Liver (tissue), 9 donors: ENCODE data around the gene FIS1. TPM values are rescaled to one million over a fixed set of nuclear protein-coding genes. Genes with fewer than 3 reads are reported as not detected.

Experiments
- DNase-seq: peaks from one replicate; pipeline ENCODE4 v3.0.0-alpha.2; 2017; ENCODE audit warnings: low spot score
- H3K27ac ChIP-seq, 2 donors: one replicate each; pipeline ENCODE4 v1.7.0; 2013; ENCODE audit warnings: inconsistent platforms in 2 of 2, low read length in 2 of 2, control low read depth in 1 of 2, low read depth in 1 of 2, mild to moderate bottlenecking in 1 of 2
- H3K27me3 ChIP-seq, 4 donors: one replicate each; pipeline versions ENCODE4 v1.6.1 to v1.7.0; 2013; ENCODE audit warnings: low read length in 3 of 4, inconsistent platforms in 1 of 4, mild to moderate bottlenecking in 1 of 4, moderate library complexity in 1 of 4; ENCODE audit not compliant: control insufficient read depth in 4 of 4, insufficient read depth in 4 of 4
- H3K36me3 ChIP-seq, 4 donors: one replicate each; pipeline versions ENCODE4 v1.6.1 to v1.7.0; 2013; ENCODE audit warnings: low read length in 3 of 4, mild to moderate bottlenecking in 3 of 4, low read depth in 1 of 4, moderate library complexity in 1 of 4; ENCODE audit not compliant: control insufficient read depth in 4 of 4, insufficient read depth in 3 of 4
- H3K4me1 ChIP-seq, 4 donors: one replicate each; pipeline versions ENCODE4 v1.6.1 to v1.7.0; 2013; ENCODE audit warnings: low read length in 3 of 4, mild to moderate bottlenecking in 3 of 4, moderate library complexity in 1 of 4; ENCODE audit not compliant: control insufficient read depth in 4 of 4, insufficient read depth in 4 of 4
- H3K4me3 ChIP-seq, 3 donors: one replicate each; pipeline versions ENCODE4 v1.6.1 to v1.7.0; 2013; ENCODE audit warnings: low read length in 3 of 3, control low read depth in 1 of 3, low read depth in 1 of 3, mild to moderate bottlenecking in 1 of 3
- H3K9ac ChIP-seq, 2 donors: one replicate each; pipeline ENCODE4 v1.7.0; 2013; ENCODE audit warnings: low read length in 2 of 2, mild to moderate bottlenecking in 2 of 2, moderate library complexity in 2 of 2, control low read depth in 1 of 2, low read depth in 1 of 2
- H3K9me3 ChIP-seq, 4 donors: one replicate each; pipeline versions ENCODE4 v1.6.1 to v1.7.0; 2013; ENCODE audit warnings: low read length in 3 of 4; ENCODE audit not compliant: control insufficient read depth in 4 of 4
- EGR1 ChIP-seq, 2 donors: IDR thresholded peaks; 2 replicates each; pipeline ENCODE4 v1.6.1; 2016 to 2018; ENCODE audit warnings: antibody characterized with exemption in 2 of 2, low read depth in 2 of 2
- FOXA1 ChIP-seq: IDR thresholded peaks from 2 replicates; pipeline ENCODE4 v1.6.1; 2016; ENCODE audit warnings: antibody characterized with exemption
- FOXA2 ChIP-seq: IDR thresholded peaks from 2 replicates; pipeline ENCODE4 v1.6.1; 2016; ENCODE audit warnings: antibody characterized with exemption
- GABPA ChIP-seq, 2 donors: IDR thresholded peaks in 1 of 2; conservative IDR thresholded peaks in 1 of 2; 2 replicates each; pipeline ENCODE4 v1.6.1; 2016; ENCODE audit warnings: antibody characterized with exemption in 2 of 2, mild to moderate bottlenecking in 1 of 2, moderate library complexity in 1 of 2
- HNF4A ChIP-seq, 2 donors: conservative IDR thresholded peaks; 2 replicates each; pipeline ENCODE4 v1.6.1; 2016; ENCODE audit warnings: antibody characterized with exemption in 2 of 2, mild to moderate bottlenecking in 2 of 2
- HNF4G ChIP-seq: IDR thresholded peaks from 2 replicates; pipeline ENCODE4 v1.6.1; 2016; ENCODE audit warnings: antibody characterized with exemption
- JUND ChIP-seq, 2 donors: IDR thresholded peaks; 2 replicates each; pipeline ENCODE4 v1.6.1; 2016; ENCODE audit warnings: antibody characterized with exemption in 2 of 2
- NR2F2 ChIP-seq: IDR thresholded peaks from 2 replicates; pipeline ENCODE4 v1.6.1; 2016; ENCODE audit warnings: antibody characterized with exemption
- RAD21 ChIP-seq, 2 donors: IDR thresholded peaks; 2 replicates each; pipeline ENCODE4 v1.6.1; 2016; ENCODE audit warnings: antibody characterized with exemption in 2 of 2, mild to moderate bottlenecking in 2 of 2
- RXRA ChIP-seq, 2 donors: IDR thresholded peaks; 2 replicates each; pipeline ENCODE4 v1.6.1; 2017 to 2018; ENCODE audit warnings: antibody characterized with exemption in 2 of 2, mild to moderate bottlenecking in 1 of 2
- SP1 ChIP-seq: IDR thresholded peaks from 2 replicates; pipeline ENCODE4 v1.6.1; 2018; ENCODE audit warnings: antibody characterized with exemption, mild to moderate bottlenecking
- TAF1 ChIP-seq: conservative IDR thresholded peaks from 2 replicates; pipeline ENCODE4 v1.6.1; 2016; ENCODE audit warnings: antibody characterized with exemption, mild to moderate bottlenecking
- YY1 ChIP-seq: IDR thresholded peaks from 2 replicates; pipeline ENCODE4 v1.6.1; 2016; ENCODE audit warnings: antibody characterized with exemption, mild to moderate bottlenecking
- WGBS: extraction: QIAGEN DNeasy Blood & Tissue Kit; methylation state at CpG from one replicate; pipeline ENCODE4 v1.1.7; 2013; 5-methylcytosine and 5-hydroxymethylcytosine counted together
- polyA plus RNA-seq, 2 donors: library from polyadenylated mRNA; stranded (reverse) in 1 of 2; unstranded in 1 of 2; fragments of 200-250 nt in 1 of 2; fragments of >200 nt in 1 of 2; fragmentation: Nextera tagmentation in 1 of 2; extraction: Ambion mirVana in 1 of 2; gene quantifications; one replicate each; pipeline versions ENCODE4 v1.2.1 to v1.2.3, GENCODE V29; 2013 to 2015
- total RNA-seq, 2 donors: library from RNA; depleted of rRNA; stranded (reverse); fragments of >200 nt; gene quantifications; one replicate each; pipeline ENCODE4 v1.2.3, GENCODE V29; 2014
- TF ChIP-seq, protein P1 (sequence below): IDR thresholded peaks from 2 replicates; pipeline ENCODE4 v1.6.1; 2016; ENCODE audit warnings: antibody characterized with exemption, mild to moderate bottlenecking
- TF ChIP-seq, protein P2 (sequence below): IDR thresholded peaks from 2 replicates; pipeline ENCODE4 v1.6.1; 2016; ENCODE audit warnings: antibody characterized with exemption
- TF ChIP-seq, protein P3 (sequence below): IDR thresholded peaks from 2 replicates; pipeline ENCODE4 v1.6.1; 2016; ENCODE audit warnings: antibody characterized with exemption
- TF ChIP-seq, protein P4 (sequence below): IDR thresholded peaks from 2 replicates; pipeline ENCODE4 v1.6.1; 2016; ENCODE audit warnings: antibody characterized with exemption
- TF ChIP-seq, protein P5 (sequence below): fragments of 150-350 bp; IDR thresholded peaks from 2 replicates; pipeline ENCODE4 v1.5.1; 2017; ENCODE audit warnings: improper control_type of control experiment, low read depth, low read length; ENCODE audit not compliant: missing input control
- donor health status: healthy.
- donor health status: healthy.
- donor health status: healthy.
- donor health status: healthy.
- donor health status: healthy.

The FIS1 gene
- total and polyA plus RNA-seq, 4 donors: 112 to 192 (median 155) TPM

DNA sequence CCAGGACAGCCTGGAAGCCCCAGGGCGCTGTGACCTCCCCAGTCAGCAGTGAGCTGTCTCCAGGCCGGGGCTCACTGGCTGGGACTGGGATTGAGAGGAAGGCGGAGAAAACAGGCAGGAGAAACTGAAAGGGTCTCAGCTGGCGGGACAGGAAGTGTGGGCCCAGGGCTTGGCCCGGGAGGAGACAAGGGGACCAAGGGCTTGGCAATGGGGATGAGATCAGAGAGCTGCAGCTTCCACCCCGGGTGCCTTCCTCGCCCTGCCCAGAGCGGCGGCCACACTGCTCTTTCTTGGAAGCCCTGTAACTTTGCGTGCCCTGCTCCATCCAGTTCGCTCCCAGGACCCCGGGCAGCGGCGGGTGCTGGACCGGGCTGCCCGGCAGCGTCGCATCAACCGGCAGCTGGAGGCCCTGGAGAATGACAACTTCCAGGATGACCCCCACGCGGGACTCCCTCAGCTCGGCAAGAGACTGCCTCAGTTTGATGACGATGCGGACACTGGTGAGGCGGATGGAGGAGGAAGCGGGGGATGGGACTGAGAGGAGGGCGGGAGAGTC, 22.5 kb downstream of the FIS1 start:
- Histone ChIP-seq H3K36me3 (peaks cover 13 to 35% (median 23%) of the 10 kb centered on the region in 4 donors), H3K4me3 (no peak overlapping the region), H3K9ac (no peak overlapping the region), H3K27ac (no peak overlapping the region), H3K9me3 (no peaks in the 10 kb centered on the region), H3K27me3 (no peaks in the 10 kb centered on the region), H3K4me1 (peaks cover 14 to 26% (median 21%) of the 10 kb centered on the region in 4 donors)
- DNase-seq: no peak
- TF ChIP-seq, protein P1, sequence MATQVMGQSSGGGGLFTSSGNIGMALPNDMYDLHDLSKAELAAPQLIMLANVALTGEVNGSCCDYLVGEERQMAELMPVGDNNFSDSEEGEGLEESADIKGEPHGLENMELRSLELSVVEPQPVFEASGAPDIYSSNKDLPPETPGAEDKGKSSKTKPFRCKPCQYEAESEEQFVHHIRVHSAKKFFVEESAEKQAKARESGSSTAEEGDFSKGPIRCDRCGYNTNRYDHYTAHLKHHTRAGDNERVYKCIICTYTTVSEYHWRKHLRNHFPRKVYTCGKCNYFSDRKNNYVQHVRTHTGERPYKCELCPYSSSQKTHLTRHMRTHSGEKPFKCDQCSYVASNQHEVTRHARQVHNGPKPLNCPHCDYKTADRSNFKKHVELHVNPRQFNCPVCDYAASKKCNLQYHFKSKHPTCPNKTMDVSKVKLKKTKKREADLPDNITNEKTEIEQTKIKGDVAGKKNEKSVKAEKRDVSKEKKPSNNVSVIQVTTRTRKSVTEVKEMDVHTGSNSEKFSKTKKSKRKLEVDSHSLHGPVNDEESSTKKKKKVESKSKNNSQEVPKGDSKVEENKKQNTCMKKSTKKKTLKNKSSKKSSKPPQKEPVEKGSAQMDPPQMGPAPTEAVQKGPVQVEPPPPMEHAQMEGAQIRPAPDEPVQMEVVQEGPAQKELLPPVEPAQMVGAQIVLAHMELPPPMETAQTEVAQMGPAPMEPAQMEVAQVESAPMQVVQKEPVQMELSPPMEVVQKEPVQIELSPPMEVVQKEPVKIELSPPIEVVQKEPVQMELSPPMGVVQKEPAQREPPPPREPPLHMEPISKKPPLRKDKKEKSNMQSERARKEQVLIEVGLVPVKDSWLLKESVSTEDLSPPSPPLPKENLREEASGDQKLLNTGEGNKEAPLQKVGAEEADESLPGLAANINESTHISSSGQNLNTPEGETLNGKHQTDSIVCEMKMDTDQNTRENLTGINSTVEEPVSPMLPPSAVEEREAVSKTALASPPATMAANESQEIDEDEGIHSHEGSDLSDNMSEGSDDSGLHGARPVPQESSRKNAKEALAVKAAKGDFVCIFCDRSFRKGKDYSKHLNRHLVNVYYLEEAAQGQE: no peak
- TF ChIP-seq HNF4A (conservative IDR thresholded peaks at IDR 0.05) (no peak), FOXA1 (no peak), RXRA (IDR thresholded peaks at IDR 0.05) (no peak), FOXA2 (no peak), YY1 (no peak), HNF4G (no peak), RAD21 (IDR thresholded peaks at IDR 0.05) (no peak), NR2F2 (no peak), TAF1 (no peak), GABPA (IDR thresholded peaks at IDR 0.05 in 1 of 2, conservative IDR thresholded peaks at IDR 0.05 in 1 of 2) (no peak), SP1 (no peak)
- TF ChIP-seq, protein P2, sequence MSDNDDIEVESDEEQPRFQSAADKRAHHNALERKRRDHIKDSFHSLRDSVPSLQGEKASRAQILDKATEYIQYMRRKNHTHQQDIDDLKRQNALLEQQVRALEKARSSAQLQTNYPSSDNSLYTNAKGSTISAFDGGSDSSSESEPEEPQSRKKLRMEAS: no peak
- TF ChIP-seq, protein P3, sequence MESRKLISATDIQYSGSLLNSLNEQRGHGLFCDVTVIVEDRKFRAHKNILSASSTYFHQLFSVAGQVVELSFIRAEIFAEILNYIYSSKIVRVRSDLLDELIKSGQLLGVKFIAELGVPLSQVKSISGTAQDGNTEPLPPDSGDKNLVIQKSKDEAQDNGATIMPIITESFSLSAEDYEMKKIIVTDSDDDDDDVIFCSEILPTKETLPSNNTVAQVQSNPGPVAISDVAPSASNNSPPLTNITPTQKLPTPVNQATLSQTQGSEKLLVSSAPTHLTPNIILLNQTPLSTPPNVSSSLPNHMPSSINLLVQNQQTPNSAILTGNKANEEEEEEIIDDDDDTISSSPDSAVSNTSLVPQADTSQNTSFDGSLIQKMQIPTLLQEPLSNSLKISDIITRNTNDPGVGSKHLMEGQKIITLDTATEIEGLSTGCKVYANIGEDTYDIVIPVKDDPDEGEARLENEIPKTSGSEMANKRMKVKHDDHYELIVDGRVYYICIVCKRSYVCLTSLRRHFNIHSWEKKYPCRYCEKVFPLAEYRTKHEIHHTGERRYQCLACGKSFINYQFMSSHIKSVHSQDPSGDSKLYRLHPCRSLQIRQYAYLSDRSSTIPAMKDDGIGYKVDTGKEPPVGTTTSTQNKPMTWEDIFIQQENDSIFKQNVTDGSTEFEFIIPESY: no peak
- TF ChIP-seq, protein P4, sequence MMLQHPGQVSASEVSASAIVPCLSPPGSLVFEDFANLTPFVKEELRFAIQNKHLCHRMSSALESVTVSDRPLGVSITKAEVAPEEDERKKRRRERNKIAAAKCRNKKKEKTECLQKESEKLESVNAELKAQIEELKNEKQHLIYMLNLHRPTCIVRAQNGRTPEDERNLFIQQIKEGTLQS: no peak
- WGBS: 95% methylated on average over 27 of the region's 27 CpGs

DNA sequence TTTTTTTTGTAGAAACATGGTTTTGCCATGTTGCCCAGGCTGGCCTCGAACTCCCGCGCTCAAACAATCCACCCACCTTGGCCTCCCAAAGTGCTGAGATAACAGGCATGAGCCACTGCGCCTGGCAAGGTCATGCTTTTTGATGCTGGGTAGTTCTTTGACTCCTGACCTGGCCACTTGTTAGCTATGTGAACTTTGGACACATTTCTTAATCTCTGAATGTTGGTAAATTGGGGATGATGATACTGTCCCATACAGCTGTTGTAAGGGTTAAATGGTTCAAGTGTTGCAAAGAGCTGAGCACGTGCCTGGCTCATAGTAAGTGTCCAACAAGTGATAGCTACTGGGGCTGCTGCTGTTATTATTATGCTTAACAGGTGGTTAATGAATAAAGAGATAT, 24.6 kb downstream of the FIS1 start:
- WGBS: 39% methylated on average over 5 of the region's 5 CpGs
- DNase-seq: no peak
- H3K9me3 ChIP-seq: no peaks in the 10 kb centered on the region
- no peak overlapping the region for H3K4me3 ChIP-seq
- H3K36me3 ChIP-seq: peaks cover 7 to 23% (median 16%) of the 10 kb centered on the region in 4 donors
- no peak overlapping the region for H3K9ac ChIP-seq
- H3K4me1 ChIP-seq: peaks cover 20 to 39% (median 32%) of the 10 kb centered on the region in 4 donors
- H3K27ac ChIP-seq: peak overlapping the region; percentile 96 to 99
- H3K27me3 ChIP-seq: no peaks in the 10 kb centered on the region
- TF ChIP-seq TAF1 (no peak), JUND (IDR thresholded peaks at IDR 0.05) (peak; percentile 82 to 88), RXRA (IDR thresholded peaks at IDR 0.05) (peak; percentile 98), FOXA1 (peak; percentile 81), EGR1 (IDR thresholded peaks at IDR 0.05; ENCODE audit: low read depth in 2 of 2) (peak; percentile 67 to 79), HNF4G (peak; percentile 97), HNF4A (conservative IDR thresholded peaks at IDR 0.05) (peak; percentile 99), RAD21 (IDR thresholded peaks at IDR 0.05) (peak; percentile 57 to 60), YY1 (peak; percentile 77), FOXA2 (peak; percentile 48)
- TF ChIP-seq, protein P4: peak; percentile 90
- TF ChIP-seq, protein P1: peak; percentile 88
- TF ChIP-seq, protein P5, sequence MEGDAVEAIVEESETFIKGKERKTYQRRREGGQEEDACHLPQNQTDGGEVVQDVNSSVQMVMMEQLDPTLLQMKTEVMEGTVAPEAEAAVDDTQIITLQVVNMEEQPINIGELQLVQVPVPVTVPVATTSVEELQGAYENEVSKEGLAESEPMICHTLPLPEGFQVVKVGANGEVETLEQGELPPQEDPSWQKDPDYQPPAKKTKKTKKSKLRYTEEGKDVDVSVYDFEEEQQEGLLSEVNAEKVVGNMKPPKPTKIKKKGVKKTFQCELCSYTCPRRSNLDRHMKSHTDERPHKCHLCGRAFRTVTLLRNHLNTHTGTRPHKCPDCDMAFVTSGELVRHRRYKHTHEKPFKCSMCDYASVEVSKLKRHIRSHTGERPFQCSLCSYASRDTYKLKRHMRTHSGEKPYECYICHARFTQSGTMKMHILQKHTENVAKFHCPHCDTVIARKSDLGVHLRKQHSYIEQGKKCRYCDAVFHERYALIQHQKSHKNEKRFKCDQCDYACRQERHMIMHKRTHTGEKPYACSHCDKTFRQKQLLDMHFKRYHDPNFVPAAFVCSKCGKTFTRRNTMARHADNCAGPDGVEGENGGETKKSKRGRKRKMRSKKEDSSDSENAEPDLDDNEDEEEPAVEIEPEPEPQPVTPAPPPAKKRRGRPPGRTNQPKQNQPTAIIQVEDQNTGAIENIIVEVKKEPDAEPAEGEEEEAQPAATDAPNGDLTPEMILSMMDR: no peak
